ENCODE results near the gene RXYLT1. TPM values are rescaled to one million over a fixed set of nuclear protein-coding genes. Genes with fewer than 3 reads are reported as not detected.

Gene RXYLT1
- total RNA-seq, 1 experiment from 2014 or later: 24.8 TPM

GRCh38 chr12:63857771-63858670, 78.3 kb downstream of the RXYLT1 start:
- H3K36me3 ChIP-seq: no peaks in the 10 kb centered on the region
- no peak overlapping the region for H3K27ac ChIP-seq
- no peak overlapping the region for H3K4me3 ChIP-seq
- DNase-seq (ENCODE audit: low read depth in 1 of 2, low spot score in 2 of 2): no peak
- H3K4me1 ChIP-seq (replicated peaks): peaks cover 23% of the 10 kb centered on the region
- no peaks in the 10 kb centered on the region for H3K9me3 ChIP-seq (replicated peaks)
- no peaks in the 10 kb centered on the region for H3K27me3 ChIP-seq (replicated peaks)

Other genes with a start within 250 kb of the RXYLT1 start
- 6.1 and 7.0 TPM in 2 replicates for gene DPY19L2, start 111.4 kb upstream of the RXYLT1 start, total RNA-seq (2014; rRNA removed; shearing (Covaris generic))
- 3.7 and 4.1 TPM in 2 replicates for gene SRGAP1, start 64.8 kb downstream of the RXYLT1 start, total RNA-seq (2014; rRNA removed; shearing (Covaris generic))